ENCODE results near the gene BCAS3.

DNA sequence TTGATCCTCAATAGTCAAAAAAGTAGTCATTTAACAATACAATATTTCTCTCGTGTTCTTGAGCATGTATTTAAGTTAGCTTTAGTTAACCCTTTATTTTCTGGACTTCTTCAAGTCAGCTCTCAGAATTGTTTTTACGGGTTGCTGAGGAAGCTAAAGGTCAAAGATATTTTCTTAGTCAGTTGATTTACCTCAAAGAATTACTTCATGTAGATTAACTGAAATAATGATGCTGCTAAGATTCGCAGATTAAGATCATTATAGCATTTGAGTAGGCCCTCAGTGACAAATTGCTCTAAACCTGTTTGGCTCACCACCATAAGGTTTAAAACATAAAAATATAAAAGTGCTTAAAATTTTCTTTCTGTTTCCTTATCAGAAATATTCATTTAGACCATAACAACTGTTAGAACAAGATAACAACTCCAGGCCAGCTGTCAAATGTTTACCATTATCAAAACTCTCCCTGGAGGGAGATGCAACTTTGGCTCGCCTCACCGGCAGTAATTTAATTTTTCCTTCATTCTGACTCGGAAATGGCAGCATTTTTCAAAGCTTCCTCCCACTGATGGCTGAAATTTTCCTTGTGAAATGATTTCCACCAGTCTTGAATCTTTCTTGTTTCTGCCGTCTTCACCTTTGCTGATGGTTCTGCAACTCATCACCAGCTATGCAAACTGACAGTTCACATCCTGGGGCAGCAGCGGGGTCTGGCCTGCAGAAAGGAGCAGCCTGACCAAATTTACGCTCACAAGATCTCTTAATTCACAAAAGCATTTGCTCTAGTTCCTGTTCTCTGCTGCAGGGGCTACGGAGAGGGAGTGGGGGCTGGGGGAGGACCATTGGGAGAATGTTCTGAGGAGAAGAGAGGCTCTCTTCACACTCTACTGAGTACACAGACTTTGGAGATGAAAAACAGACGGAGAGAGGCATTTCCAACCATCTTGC, 467.2 kb downstream of the BCAS3 start:
- TF ChIP-seq, protein P1, sequence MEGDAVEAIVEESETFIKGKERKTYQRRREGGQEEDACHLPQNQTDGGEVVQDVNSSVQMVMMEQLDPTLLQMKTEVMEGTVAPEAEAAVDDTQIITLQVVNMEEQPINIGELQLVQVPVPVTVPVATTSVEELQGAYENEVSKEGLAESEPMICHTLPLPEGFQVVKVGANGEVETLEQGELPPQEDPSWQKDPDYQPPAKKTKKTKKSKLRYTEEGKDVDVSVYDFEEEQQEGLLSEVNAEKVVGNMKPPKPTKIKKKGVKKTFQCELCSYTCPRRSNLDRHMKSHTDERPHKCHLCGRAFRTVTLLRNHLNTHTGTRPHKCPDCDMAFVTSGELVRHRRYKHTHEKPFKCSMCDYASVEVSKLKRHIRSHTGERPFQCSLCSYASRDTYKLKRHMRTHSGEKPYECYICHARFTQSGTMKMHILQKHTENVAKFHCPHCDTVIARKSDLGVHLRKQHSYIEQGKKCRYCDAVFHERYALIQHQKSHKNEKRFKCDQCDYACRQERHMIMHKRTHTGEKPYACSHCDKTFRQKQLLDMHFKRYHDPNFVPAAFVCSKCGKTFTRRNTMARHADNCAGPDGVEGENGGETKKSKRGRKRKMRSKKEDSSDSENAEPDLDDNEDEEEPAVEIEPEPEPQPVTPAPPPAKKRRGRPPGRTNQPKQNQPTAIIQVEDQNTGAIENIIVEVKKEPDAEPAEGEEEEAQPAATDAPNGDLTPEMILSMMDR (conservative IDR thresholded peaks at IDR 0.05; ENCODE audit: low read depth, low read length): no peak
- no peak for TF ChIP-seq EZH2 (IDR thresholded peaks at IDR 0.05; ENCODE audit: borderline replicate concordance, low read depth, low read length, poor library complexity, severe bottlenecking)

All from A673 (cell line).